COLO829 (cell line): ENCODE data around the gene MET.
A peak's percentile ranks its signal among the peaks of the same experiment; 100 is the strongest.
"Not testable (repeated sequence)": the region's sequence is repeated elsewhere in the genome, so short reads cannot be mapped to it uniquely, and the experiment has no call there.

Experiments
- DNase-seq: peaks from one replicate; pipeline ENCODE4 v3.0.0; 2012; ENCODE audit warnings: low spot score

Gene MET

GRCh38 chr7:116698930-116699721, 27.1 kb downstream of the MET start:
- no peak for DNase-seq

GRCh38 chr7:116699722-116700120, 27.7 kb downstream of the MET start:
- no peak for DNase-seq

GRCh38 chr7:116702046-116702785, 30.2 kb downstream of the MET start:
- DNase-seq: no peak

GRCh38 chr7:116704650-116705228, 32.7 kb downstream of the MET start:
- DNase-seq: no peak

GRCh38 chr7:116705419-116705818, 33.4 kb downstream of the MET start:
- no peak for DNase-seq

- DNase-seq: peak; percentile 67
Measured at GRCh38 chr7:116706668-116707126, 34.7 kb downstream of the MET start.

GRCh38 chr7:116707289-116707688, 35.3 kb downstream of the MET start:
- DNase-seq: no peak

GRCh38 chr7:116708248-116708647, 36.3 kb downstream of the MET start:
- no peak for DNase-seq

- DNase-seq: no peak
Measured at GRCh38 chr7:116708861-116709260, 36.9 kb downstream of the MET start.

GRCh38 chr7:116709336-116709735, 37.3 kb downstream of the MET start:
- no peak for DNase-seq

- DNase-seq: no peak
Measured at GRCh38 chr7:116710764-116711452, 38.9 kb downstream of the MET start.

GRCh38 chr7:116711790-116712189, 39.8 kb downstream of the MET start:
- no peak for DNase-seq

- no peak for DNase-seq
Measured at GRCh38 chr7:116713500-116713899, 41.5 kb downstream of the MET start.

- DNase-seq: no peak
Measured at GRCh38 chr7:116713918-116714317, 41.9 kb downstream of the MET start.

- DNase-seq: no peak
Measured at GRCh38 chr7:116715077-116715476, 43.1 kb downstream of the MET start.

GRCh38 chr7:116717137-116717536, 45.1 kb downstream of the MET start:
- DNase-seq: no peak

- not testable (repeated sequence) for DNase-seq
Measured at GRCh38 chr7:116723959-116724529, 52.0 kb downstream of the MET start.

- DNase-seq: no peak
Measured at GRCh38 chr7:116724560-116725231, 52.7 kb downstream of the MET start.

- DNase-seq: no peak
Measured at GRCh38 chr7:116726149-116726548, 54.2 kb downstream of the MET start.

- no peak for DNase-seq
Measured at GRCh38 chr7:116726713-116727431, 54.9 kb downstream of the MET start.
